Activated CD8-positive, alpha-beta T cell treated with anti-CD3 and anti-CD28 coated beads for 36 hours (primary cell): ENCODE measurements around the gene VIPR2. TPM values are rescaled to one million over a fixed set of nuclear protein-coding genes. Genes with fewer than 3 reads are reported as not detected.
A peak's percentile ranks its signal among the peaks of the same experiment; 100 is the strongest.

Source experiments
- ATAC-seq: fragments of 200-7000 bp; cut with Tn5 transposase; one replicate; pipeline ENCODE4 v1.10.0; 2021; ENCODE audit warnings: mild to moderate bottlenecking, moderate library complexity
- CTCF ChIA-PET: fragments of 350-600 bp; sonication (Branson Sonifier 250); formaldehyde crosslinking; loops from one replicate; lab custom pipeline; 2021; ENCODE audit warnings: antibody characterized with exemption; lab: Charles Lee
- POLR2A ChIA-PET: fragments of 350-600 bp; sonication (Branson Sonifier 250); formaldehyde crosslinking; loops from one replicate; lab custom pipeline; 2021; ENCODE audit warnings: antibody characterized with exemption; lab: Charles Lee
- DNase-seq: peaks from one replicate; pipeline ENCODE4 v3.0.0-alpha.2; 2020
- H3K27ac Mint-ChIP-seq: one replicate; pipeline ENCODE4 v1.8.0; 2021; ENCODE audit warnings: mild to moderate bottlenecking, mixed read lengths
- H3K27me3 Mint-ChIP-seq: one replicate; pipeline ENCODE4 v1.8.0; 2021; ENCODE audit warnings: mixed read lengths
- H3K36me3 Mint-ChIP-seq: one replicate; pipeline ENCODE4 v1.8.0; 2021; ENCODE audit warnings: low read depth, mixed read lengths
- H3K4me1 Mint-ChIP-seq: one replicate; pipeline ENCODE4 v1.8.0; 2021; ENCODE audit warnings: low read depth, mixed read lengths
- H3K4me3 Mint-ChIP-seq: one replicate; pipeline ENCODE4 v1.8.0; 2021; ENCODE audit warnings: mild to moderate bottlenecking, moderate library complexity, mixed read lengths
- H3K9me3 Mint-ChIP-seq: one replicate; pipeline ENCODE4 v1.8.0; 2021; ENCODE audit warnings: mixed read lengths
- intact Hi-C: fragments of 100-400 bp; cut with micrococcal nuclease; formaldehyde crosslinking; loops from one replicate; pipeline ENCODE4 v1.10.0; 2022
- total RNA-seq, 2 experiments: library from RNA; stranded (reverse); gene quantifications; one replicate each; pipeline ENCODE4 v1.2.3, GENCODE V29; 2021
- TF ChIP-seq, protein P1 (sequence below): fragments of 200-600 bp; IDR thresholded peaks from one replicate; pipeline ENCODE4 v1.8.0; 2022; ENCODE audit warnings: antibody characterized with exemption, mild to moderate bottlenecking

Gene VIPR2
- total RNA-seq: under 1 TPM in 1 of 2 experiments, not detected in 1; 0.09 TPM

- no peaks in the 10 kb centered on the region for H3K9me3 Mint-ChIP-seq
- H3K27me3 Mint-ChIP-seq: peaks cover 27% of the 10 kb centered on the region
- TF ChIP-seq, protein P1, sequence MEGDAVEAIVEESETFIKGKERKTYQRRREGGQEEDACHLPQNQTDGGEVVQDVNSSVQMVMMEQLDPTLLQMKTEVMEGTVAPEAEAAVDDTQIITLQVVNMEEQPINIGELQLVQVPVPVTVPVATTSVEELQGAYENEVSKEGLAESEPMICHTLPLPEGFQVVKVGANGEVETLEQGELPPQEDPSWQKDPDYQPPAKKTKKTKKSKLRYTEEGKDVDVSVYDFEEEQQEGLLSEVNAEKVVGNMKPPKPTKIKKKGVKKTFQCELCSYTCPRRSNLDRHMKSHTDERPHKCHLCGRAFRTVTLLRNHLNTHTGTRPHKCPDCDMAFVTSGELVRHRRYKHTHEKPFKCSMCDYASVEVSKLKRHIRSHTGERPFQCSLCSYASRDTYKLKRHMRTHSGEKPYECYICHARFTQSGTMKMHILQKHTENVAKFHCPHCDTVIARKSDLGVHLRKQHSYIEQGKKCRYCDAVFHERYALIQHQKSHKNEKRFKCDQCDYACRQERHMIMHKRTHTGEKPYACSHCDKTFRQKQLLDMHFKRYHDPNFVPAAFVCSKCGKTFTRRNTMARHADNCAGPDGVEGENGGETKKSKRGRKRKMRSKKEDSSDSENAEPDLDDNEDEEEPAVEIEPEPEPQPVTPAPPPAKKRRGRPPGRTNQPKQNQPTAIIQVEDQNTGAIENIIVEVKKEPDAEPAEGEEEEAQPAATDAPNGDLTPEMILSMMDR: no peak
- intact Hi-C loops: no loop called here
- H3K4me1 Mint-ChIP-seq: no peaks in the 10 kb centered on the region
- CTCF ChIA-PET: no interaction called here
- no peaks in the 10 kb centered on the region for H3K36me3 Mint-ChIP-seq
- DNase-seq (peak; percentile 11), ATAC-seq (peak; percentile 74)
- POLR2A ChIA-PET: no interaction called here
- no peak within 1 kb of the TSS for H3K27ac Mint-ChIP-seq
- peak within 1 kb of the TSS; percentile 56 for H3K4me3 Mint-ChIP-seq
Measured at GRCh38 chr7:159144758-159145489, at the start of gene VIPR2. TSS of gene VIPR2 (minus strand) at chr7:159144867. CDS start at chr7:159144771, 96 bp downstream.

DNA sequence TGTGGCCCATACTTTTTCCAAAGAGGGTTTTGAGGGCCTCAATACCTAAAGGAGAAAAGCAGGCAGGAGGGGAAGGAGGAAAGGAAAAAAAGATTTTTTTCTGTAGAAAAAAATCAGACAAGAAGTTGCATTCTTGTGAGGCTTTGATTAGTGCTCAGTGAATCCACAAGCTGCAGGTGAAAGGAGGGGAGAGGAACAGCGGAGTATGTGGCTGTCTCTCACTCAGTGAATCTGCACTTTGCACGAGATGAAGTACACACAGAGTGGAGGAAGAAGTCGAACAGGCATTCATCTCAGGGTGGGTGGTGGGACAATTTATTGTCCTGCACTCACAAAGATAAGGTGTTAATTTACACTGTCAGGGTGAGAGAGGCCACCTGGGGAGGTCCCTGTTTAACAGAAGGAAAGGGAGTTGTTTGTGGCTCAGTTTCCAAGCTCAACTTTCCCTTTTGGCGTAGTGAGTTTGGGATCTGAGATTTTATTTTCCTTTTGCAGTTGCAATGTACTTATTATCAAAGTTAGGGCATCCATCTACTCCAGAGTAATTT lies 49.0 kb upstream of the VIPR2 start:
- H3K36me3 Mint-ChIP-seq: no peaks in the 10 kb centered on the region
- TF ChIP-seq, protein P1: no peak
- no peak for ATAC-seq
- H3K4me3 Mint-ChIP-seq: no peak overlapping the region
- no peaks in the 10 kb centered on the region for H3K9me3 Mint-ChIP-seq
- ChIA-PET CTCF (interaction anchor here (0.5 kb wide), 1 partner anchor 18 kb away, joined by 3 read pairs; no protein-coding TSS in a partner anchor), POLR2A (no interaction called here)
- H3K27me3 Mint-ChIP-seq: no peaks in the 10 kb centered on the region
- H3K27ac Mint-ChIP-seq: no peak overlapping the region
- peaks cover 31% of the 10 kb centered on the region for H3K4me1 Mint-ChIP-seq
- intact Hi-C loops: no loop called here
- DNase-seq: no peak

- H3K27ac Mint-ChIP-seq: no peak overlapping the region
- intact Hi-C loops: no loop called here
- TF ChIP-seq, protein P1: no peak
- no peaks in the 10 kb centered on the region for H3K27me3 Mint-ChIP-seq
- H3K4me3 Mint-ChIP-seq: no peak overlapping the region
- H3K9me3 Mint-ChIP-seq: no peaks in the 10 kb centered on the region
- H3K36me3 Mint-ChIP-seq: no peaks in the 10 kb centered on the region
- CTCF ChIA-PET: interaction anchor here (0.5 kb wide), 1 partner anchor 19 kb away, joined by 3 read pairs; no protein-coding TSS in a partner anchor
- H3K4me1 Mint-ChIP-seq: peaks cover 25% of the 10 kb centered on the region
- DNase-seq (no peak), ATAC-seq (no peak)
- POLR2A ChIA-PET: interaction anchor here (1.1 to 1.2 kb wide), 2 partner anchors 9 to 581 kb away, joined by 3 read pairs; no protein-coding TSS in a partner anchor
Measured at GRCh38 chr7:159192725-159193453, 48.2 kb upstream of the VIPR2 start.

DNA sequence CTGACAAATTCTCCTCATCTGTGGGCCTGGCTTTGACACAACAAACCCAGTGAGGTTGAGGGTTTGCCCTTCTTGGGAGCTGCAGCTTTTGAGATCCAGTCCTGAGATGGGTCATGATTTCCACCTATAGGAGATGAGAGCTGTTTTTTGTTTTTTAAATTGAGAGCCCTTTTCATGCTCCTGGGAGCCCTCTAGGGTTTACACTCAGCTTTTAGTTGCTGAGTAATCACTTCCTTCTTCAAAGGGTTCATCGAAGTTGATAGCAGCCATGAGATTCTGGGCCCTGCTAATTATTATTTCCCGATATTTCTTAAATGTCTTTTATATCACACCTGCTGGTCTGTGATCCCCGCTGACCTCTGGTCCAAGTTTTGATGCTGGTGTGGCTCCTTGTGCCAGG lies 47.3 kb upstream of the VIPR2 start:
- Mint-ChIP-seq H3K4me1 (peaks cover 16% of the 10 kb centered on the region), H3K9me3 (no peaks in the 10 kb centered on the region), H3K27ac (no peak overlapping the region), H3K36me3 (no peaks in the 10 kb centered on the region), H3K4me3 (no peak overlapping the region), H3K27me3 (no peaks in the 10 kb centered on the region)
- TF ChIP-seq, protein P1: no peak
- intact Hi-C loops: no loop called here
- CTCF ChIA-PET: no interaction called here
- no peak for DNase-seq
- POLR2A ChIA-PET: interaction anchor here (1.1 to 1.2 kb wide), 2 partner anchors 9 to 580 kb away, joined by 3 read pairs; no protein-coding TSS in a partner anchor
- ATAC-seq: no peak
